WERI-Rb-1 (cell line): ENCODE data around the gene ITGA7.

Experiments
- DNase-seq: peaks from one replicate; pipeline ENCODE4 v3.0.0-alpha.2; 2020
- H3K27ac ChIP-seq: fragments of 250-450 bp; sonication (Bioruptor Pico); 2 replicates; pipeline ENCODE4 v1.5.1; 2020; ENCODE audit warnings: mild to moderate bottlenecking, moderate library complexity
- H3K27me3 ChIP-seq: fragments of 250-450 bp; sonication (Bioruptor Pico); 2 replicates; pipeline ENCODE4 v1.5.1; 2021; ENCODE audit warnings: mild to moderate bottlenecking, low read depth, moderate library complexity; ENCODE audit not compliant: insufficient read depth, severe bottlenecking
- H3K36me3 ChIP-seq: fragments of 250-450 bp; sonication (Bioruptor Pico); 2 replicates; pipeline ENCODE4 v1.5.1; 2020; ENCODE audit warnings: mild to moderate bottlenecking, moderate library complexity
- H3K4me3 ChIP-seq: 2 replicates; pipeline ENCODE4 v1.5.1; 2011; ENCODE audit warnings: low read depth, mild to moderate bottlenecking, control low read depth, low read length
- H3K9me3 ChIP-seq: fragments of 250-450 bp; sonication (Bioruptor Pico); 2 replicates; pipeline ENCODE4 v1.5.1; 2021; ENCODE audit warnings: mild to moderate bottlenecking, moderate library complexity; ENCODE audit not compliant: severe bottlenecking
- CTCF ChIP-seq: IDR thresholded peaks from 2 replicates; pipeline ENCODE4 v1.5.1; 2011; ENCODE audit warnings: low read depth, mild to moderate bottlenecking, control low read depth, inconsistent platforms, low read length

Gene ITGA7

DNA sequence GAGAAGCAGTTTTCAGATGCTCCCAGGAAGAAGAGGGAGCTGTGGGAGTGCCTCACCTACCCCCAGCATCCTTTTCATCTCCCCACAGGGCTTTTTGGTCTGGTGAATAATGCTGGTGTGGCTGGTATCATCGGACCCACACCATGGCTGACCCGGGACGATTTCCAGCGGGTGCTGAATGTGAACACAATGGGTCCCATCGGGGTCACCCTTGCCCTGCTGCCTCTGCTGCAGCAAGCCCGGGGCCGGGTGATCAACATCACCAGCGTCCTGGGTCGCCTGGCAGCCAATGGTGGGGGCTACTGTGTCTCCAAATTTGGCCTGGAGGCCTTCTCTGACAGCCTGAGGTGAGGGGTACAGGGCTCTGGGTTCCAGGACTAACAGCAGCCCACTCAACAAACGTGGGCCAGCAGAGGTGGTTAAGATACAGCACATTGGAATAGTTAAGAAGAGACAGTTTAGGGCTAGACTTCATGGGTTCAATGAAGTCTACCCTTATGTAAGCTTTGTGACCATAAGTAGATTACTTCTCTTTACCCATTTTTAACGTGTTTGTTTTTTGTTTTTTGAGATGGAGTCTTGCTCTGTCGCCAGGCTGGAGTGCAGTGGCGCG lies 14.0 kb upstream of the ITGA7 start:
- no peaks in the 10 kb centered on the region for H3K9me3 ChIP-seq
- no peak for DNase-seq
- H3K27ac ChIP-seq: no peak overlapping the region; the same call in 1 of the 2 replicates
- no peak for TF ChIP-seq CTCF
- peaks cover 45% of the 10 kb centered on the region for H3K36me3 ChIP-seq
- no peak overlapping the region for H3K4me3 ChIP-seq
- H3K27me3 ChIP-seq: no peaks in the 10 kb centered on the region

GRCh38 chr12:55720894-55721444 lies 13.3 kb upstream of the ITGA7 start:
- H3K4me3 ChIP-seq: no peak overlapping the region
- H3K27ac ChIP-seq: peak overlapping the region; percentile 81
- no peaks in the 10 kb centered on the region for H3K9me3 ChIP-seq
- H3K36me3 ChIP-seq: peaks cover 39% of the 10 kb centered on the region
- peak; percentile 76 for DNase-seq
- peak; percentile 84 for TF ChIP-seq CTCF
- no peaks in the 10 kb centered on the region for H3K27me3 ChIP-seq

DNA sequence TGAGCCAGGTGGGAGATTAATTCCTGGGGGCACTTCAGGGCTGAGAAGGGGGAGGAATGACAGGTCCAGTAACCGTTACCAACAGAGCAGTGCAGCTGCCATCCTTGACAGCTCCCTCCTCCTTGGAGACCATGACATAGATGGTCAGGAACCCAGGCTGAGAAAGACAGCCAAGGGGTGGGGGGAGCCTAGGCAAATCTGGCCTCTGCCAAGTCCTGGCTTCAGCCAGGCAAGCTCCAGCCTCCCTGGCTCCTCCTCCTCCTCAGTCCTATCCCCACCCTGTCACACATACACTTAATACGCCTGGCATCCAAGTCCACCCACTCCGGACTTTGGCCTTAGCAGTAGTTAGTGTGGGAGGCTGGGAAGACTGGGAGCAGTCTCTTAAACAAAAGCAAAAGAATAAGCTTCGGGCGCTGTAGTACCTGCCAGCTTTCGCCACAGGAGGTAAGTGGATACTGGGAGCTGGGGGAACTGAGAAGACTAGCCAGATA lies 12.4 kb upstream of the ITGA7 start, which contains the start of gene RDH5:
Gene RDH5, plus strand, starts transcription at position 323 of the 494 bp plus-strand sequence. CDS start 792 bp downstream, outside the sequence.
- Histone ChIP-seq H3K4me3 (no peak within 1 kb of the TSS), H3K36me3 (peaks cover 31% of the 10 kb centered on the region)
- DNase-seq: peak; percentile 75

GRCh38 chr12:55719371-55719770 lies 11.7 kb upstream of the ITGA7 start:
- no peak for TF ChIP-seq CTCF
- no peak overlapping the region for H3K4me3 ChIP-seq
- H3K27ac ChIP-seq: peak overlapping the region; percentile 81
- DNase-seq: no peak
- no peaks in the 10 kb centered on the region for H3K27me3 ChIP-seq
- peaks cover 23% of the 10 kb centered on the region for H3K36me3 ChIP-seq
- no peaks in the 10 kb centered on the region for H3K9me3 ChIP-seq

More for the DNA sequence above, 12.4 kb upstream of the ITGA7 start, which contains the start of gene RDH5:
- no peak for TF ChIP-seq CTCF
- Histone ChIP-seq H3K27ac (peak within 1 kb of the TSS; percentile 81), H3K27me3 (no peaks in the 10 kb centered on the region), H3K9me3 (no peaks in the 10 kb centered on the region)

DNA sequence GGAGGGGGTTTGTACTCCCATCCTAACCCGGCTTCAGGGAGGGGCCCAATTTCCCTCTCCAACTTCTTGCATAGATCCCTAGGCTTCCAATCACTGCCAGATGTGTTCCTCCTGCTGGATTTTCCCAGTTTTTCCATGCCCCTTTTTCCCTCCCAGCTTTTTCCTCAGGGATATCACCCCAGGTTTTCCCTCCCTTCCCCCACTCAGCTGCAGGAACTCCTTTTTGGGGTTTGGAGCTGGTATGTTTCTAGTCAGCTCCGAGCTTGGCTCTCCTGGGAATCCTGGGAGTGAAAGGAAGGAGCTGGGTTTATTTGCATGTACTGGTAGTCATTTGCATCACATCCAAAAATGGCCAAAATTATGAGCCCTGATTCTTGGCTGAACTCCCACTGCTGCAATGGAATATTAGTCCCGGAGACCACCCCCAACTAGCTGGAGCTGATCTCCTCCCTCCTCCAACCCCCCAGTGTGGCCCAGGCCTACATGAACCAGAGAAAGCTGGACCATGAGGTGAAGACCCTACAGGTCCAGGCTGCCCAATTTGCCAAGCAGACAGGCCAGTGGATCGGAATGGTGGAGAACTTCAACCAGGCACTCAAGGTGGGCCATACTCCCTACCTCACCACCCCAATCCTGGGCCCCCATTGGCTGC lies 11.0 kb upstream of the ITGA7 start:
- peak overlapping the region; percentile 5; the same call in 1 of the 2 replicates for H3K4me3 ChIP-seq
- H3K9me3 ChIP-seq: no peaks in the 10 kb centered on the region
- H3K27me3 ChIP-seq: no peaks in the 10 kb centered on the region
- no peak for DNase-seq
- peaks cover 17% of the 10 kb centered on the region for H3K36me3 ChIP-seq
- H3K27ac ChIP-seq: peak overlapping the region; percentile 81
- TF ChIP-seq CTCF: no peak
